ENCODE measurements around the gene TGOLN2. TPM values are rescaled to one million over a fixed set of nuclear protein-coding genes. Genes with fewer than 3 reads are reported as not detected.

TGOLN2 gene
- total and polyA plus RNA-seq, 2 of the 13 experiments (the other 11 are each of a cell fraction or from before 2014, with no cell fraction given), result 99.6 to 155 TPM

- peak; percentile 92 for TF ChIP-seq BORCS8-MEF2B (CRISPR knock-in tag; IDR thresholded peaks at IDR 0.05)
- TF ChIP-seq HNF4A (CRISPR knock-in tag; IDR thresholded peaks at IDR 0.05), result peak; percentile 23; the same call in 1 of the 2 replicates
- TF ChIP-seq ZFP37 (CRISPR knock-in tag; IDR thresholded peaks at IDR 0.05; ENCODE audit: borderline replicate concordance), result peak; percentile 39; the same call in 1 of the 2 replicates
- peak; percentile 40 for TF ChIP-seq MLX (CRISPR knock-in tag; IDR thresholded peaks at IDR 0.05)
- TF ChIP-seq CAMTA2 (CRISPR knock-in tag; IDR thresholded peaks at IDR 0.05; ENCODE audit: borderline replicate concordance), result peak; percentile 81; the same call in 1 of the 2 replicates
- TF ChIP-seq SNAPC2 (CRISPR knock-in tag; IDR thresholded peaks at IDR 0.05), result peak; percentile 34; the same call in 1 of the 2 replicates
- TF ChIP-seq, protein P1, sequence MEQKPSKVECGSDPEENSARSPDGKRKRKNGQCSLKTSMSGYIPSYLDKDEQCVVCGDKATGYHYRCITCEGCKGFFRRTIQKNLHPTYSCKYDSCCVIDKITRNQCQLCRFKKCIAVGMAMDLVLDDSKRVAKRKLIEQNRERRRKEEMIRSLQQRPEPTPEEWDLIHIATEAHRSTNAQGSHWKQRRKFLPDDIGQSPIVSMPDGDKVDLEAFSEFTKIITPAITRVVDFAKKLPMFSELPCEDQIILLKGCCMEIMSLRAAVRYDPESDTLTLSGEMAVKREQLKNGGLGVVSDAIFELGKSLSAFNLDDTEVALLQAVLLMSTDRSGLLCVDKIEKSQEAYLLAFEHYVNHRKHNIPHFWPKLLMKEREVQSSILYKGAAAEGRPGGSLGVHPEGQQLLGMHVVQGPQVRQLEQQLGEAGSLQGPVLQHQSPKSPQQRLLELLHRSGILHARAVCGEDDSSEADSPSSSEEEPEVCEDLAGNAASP (CRISPR knock-in tag; IDR thresholded peaks at IDR 0.05; ENCODE audit: borderline replicate concordance), result peak; percentile 69
- no peak for TF ChIP-seq SMARCE1 (IDR thresholded peaks at IDR 0.05; ENCODE audit: borderline replicate concordance)
- peak; percentile 85 for TF ChIP-seq PAXIP1 (CRISPR knock-in tag; conservative IDR thresholded peaks at IDR 0.05)
- no peak for TF ChIP-seq MAFG (CRISPR knock-in tag; IDR thresholded peaks at IDR 0.05)
- no peak for TF ChIP-seq ZNF468 (CRISPR knock-in tag; IDR thresholded peaks at IDR 0.05)
- no peak for TF ChIP-seq SMAD9 (CRISPR knock-in tag; IDR thresholded peaks at IDR 0.05)
- peak; percentile 91; the same call in 1 of the 2 replicates for TF ChIP-seq ZNF276 (CRISPR knock-in tag; IDR thresholded peaks at IDR 0.05; ENCODE audit: low read depth)
- TF ChIP-seq ZFP62 (CRISPR knock-in tag; IDR thresholded peaks at IDR 0.05), result peak; percentile 71; the same call in 1 of the 2 replicates
- peak; percentile 92 for TF ChIP-seq ZNF343 (CRISPR knock-in tag; IDR thresholded peaks at IDR 0.05)
- TF ChIP-seq ZNF225 (CRISPR knock-in tag; IDR thresholded peaks at IDR 0.05), result no peak
- peak; percentile 86 for TF ChIP-seq GATAD1 (CRISPR knock-in tag; IDR thresholded peaks at IDR 0.05)
- TF ChIP-seq, protein P2, sequence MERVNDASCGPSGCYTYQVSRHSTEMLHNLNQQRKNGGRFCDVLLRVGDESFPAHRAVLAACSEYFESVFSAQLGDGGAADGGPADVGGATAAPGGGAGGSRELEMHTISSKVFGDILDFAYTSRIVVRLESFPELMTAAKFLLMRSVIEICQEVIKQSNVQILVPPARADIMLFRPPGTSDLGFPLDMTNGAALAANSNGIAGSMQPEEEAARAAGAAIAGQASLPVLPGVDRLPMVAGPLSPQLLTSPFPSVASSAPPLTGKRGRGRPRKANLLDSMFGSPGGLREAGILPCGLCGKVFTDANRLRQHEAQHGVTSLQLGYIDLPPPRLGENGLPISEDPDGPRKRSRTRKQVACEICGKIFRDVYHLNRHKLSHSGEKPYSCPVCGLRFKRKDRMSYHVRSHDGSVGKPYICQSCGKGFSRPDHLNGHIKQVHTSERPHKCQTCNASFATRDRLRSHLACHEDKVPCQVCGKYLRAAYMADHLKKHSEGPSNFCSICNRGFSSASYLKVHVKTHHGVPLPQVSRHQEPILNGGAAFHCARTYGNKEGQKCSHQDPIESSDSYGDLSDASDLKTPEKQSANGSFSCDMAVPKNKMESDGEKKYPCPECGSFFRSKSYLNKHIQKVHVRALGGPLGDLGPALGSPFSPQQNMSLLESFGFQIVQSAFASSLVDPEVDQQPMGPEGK (CRISPR knock-in tag; IDR thresholded peaks at IDR 0.05), result peak; percentile 36; the same call in 1 of the 2 replicates
- TF ChIP-seq CBX2 (IDR thresholded peaks at IDR 0.05; ENCODE audit: low read depth, low read length), result no peak
- TF ChIP-seq CBX2 (CRISPR knock-in tag; IDR thresholded peaks at IDR 0.05; ENCODE audit: low read depth), result no peak
- TF ChIP-seq DMAP1 (CRISPR knock-in tag; IDR thresholded peaks at IDR 0.05), result peak; percentile 73
Measured at GRCh38 chr2:85354286-85355072, 26.7 kb upstream of the TGOLN2 start, which contains the start of the genes ELMOD3 and RETSAT (continued).

Data from HepG2 (cell line).